LNCaP clone FGC (cell line): Measurements from ENCODE around the gene HLA-E.
"Not testable (repeated sequence)": the region's sequence is repeated elsewhere in the genome, so short reads cannot be mapped to it uniquely, and the experiment has no call there.

Experiments used
- DNase-seq: peaks from one replicate; pipeline ENCODE4 v3.0.0-alpha.2; 2011; ENCODE audit warnings: low read depth
- H3K4me3 ChIP-seq: 2 replicates; pipeline ENCODE4 v1.5.1; 2011; ENCODE audit warnings: mild to moderate bottlenecking, low read depth, low read length, control low read depth
- CTCF ChIP-seq: IDR thresholded peaks from 2 replicates; pipeline ENCODE4 v1.5.1; 2012; ENCODE audit warnings: mild to moderate bottlenecking; ENCODE audit not compliant: control insufficient read depth, insufficient read depth; ENCODE audit errors: extremely low read depth

Gene HLA-E

GRCh38 chr6:30513451-30513850, 24.1 kb downstream of the HLA-E start:
- DNase-seq = no peak
- H3K4me3 ChIP-seq = no peak overlapping the region
- no peak for TF ChIP-seq CTCF

GRCh38 chr6:30515106-30515505, 25.8 kb downstream of the HLA-E start:
- DNase-seq = no peak
- TF ChIP-seq CTCF = no peak
- no peak overlapping the region for H3K4me3 ChIP-seq

- TF ChIP-seq CTCF = no peak
- H3K4me3 ChIP-seq = peak overlapping the region; percentile 46
- peak; percentile 54 for DNase-seq
Observed at GRCh38 chr6:30515944-30516753, 26.8 kb downstream of the HLA-E start.

GRCh38 chr6:30516754-30517076, 27.4 kb downstream of the HLA-E start:
- H3K4me3 ChIP-seq, DNase-seq: not testable (repeated sequence)

- DNase-seq, H3K4me3 ChIP-seq: not testable (repeated sequence)
Observed at GRCh38 chr6:30517767-30518504, 28.6 kb downstream of the HLA-E start.

- not testable (repeated sequence) for DNase-seq, H3K4me3 ChIP-seq
Observed at GRCh38 chr6:30518505-30519145, 29.3 kb downstream of the HLA-E start.

- no peak for TF ChIP-seq CTCF
- H3K4me3 ChIP-seq = no peak overlapping the region
- DNase-seq = no peak
Observed at GRCh38 chr6:30520522-30520921, 31.2 kb downstream of the HLA-E start.

- not testable (repeated sequence) for DNase-seq, H3K4me3 ChIP-seq
Observed at GRCh38 chr6:30521082-30521481, 31.8 kb downstream of the HLA-E start.

GRCh38 chr6:30521952-30522351, 32.6 kb downstream of the HLA-E start:
- not testable (repeated sequence) for DNase-seq, H3K4me3 ChIP-seq

- H3K4me3 ChIP-seq, DNase-seq: not testable (repeated sequence)
Observed at GRCh38 chr6:30526444-30526843, 37.1 kb downstream of the HLA-E start.

GRCh38 chr6:30529349-30529875, 40.1 kb downstream of the HLA-E start:
- not testable (repeated sequence) for H3K4me3 ChIP-seq, DNase-seq
